Muscle of back (tissue), 10 donors: ENCODE data around the gene BANF1. TPM values are rescaled to one million over a fixed set of nuclear protein-coding genes. Genes with fewer than 3 reads are reported as not detected.

ENCODE experiments used
- polyA plus RNA-seq, 10 donors: library from polyadenylated mRNA; unstranded; fragments of 120-200 nt; gene quantifications; one replicate each; pipeline ENCODE4 v1.2.1, GENCODE V29; 2013; ENCODE audit not compliant: insufficient read length in 10 of 10

Gene BANF1
- polyA plus RNA-seq, 10 donors: 199 to 250 (median 215) TPM

Other genes with a start within 250 kb of the BANF1 start
- 1 to 10 TPM; 1.4 to 3.0 (median 2.2) TPM for gene AP5B1, start 221.5 kb upstream of the BANF1 start, polyA plus RNA-seq
- 1 to 10 TPM in 1 of 10 donors, under 1 TPM in 1, not detected in 8; 0.31 to 1.2 TPM for gene OVOL1, start 215.4 kb upstream of the BANF1 start, polyA plus RNA-seq
- 1 to 10 TPM in 9 of 10 donors, under 1 TPM in 1; 0.64 to 2.3 (median 1.6) TPM for gene SNX32, start 168.5 kb upstream of the BANF1 start, polyA plus RNA-seq
- 100 to 1,000 TPM; 475 to 750 (median 627) TPM for gene CFL1, start 144.3 kb upstream of the BANF1 start, polyA plus RNA-seq
- 10 to 100 TPM; 31.7 to 60.8 (median 41.9) TPM for gene MUS81, start 142.1 kb upstream of the BANF1 start, polyA plus RNA-seq
- gene EFEMP2, start 129.7 kb upstream of the BANF1 start, polyA plus RNA-seq: 100 to 1,000 TPM in 5 of 10 donors, 10 to 100 TPM in 5; 83.5 to 137 (median 101) TPM
- 1 to 10 TPM in 4 of 10 donors, under 1 TPM in 5, not detected in 1; 0.69 to 2.9 (median 0.98) TPM for gene CTSW, start 122.7 kb upstream of the BANF1 start, polyA plus RNA-seq
- gene FIBP, start 114.0 kb upstream of the BANF1 start, polyA plus RNA-seq: 10 to 100 TPM; 57.3 to 68.8 (median 61.7) TPM
- 10 to 100 TPM in 8 of 10 donors, 1 to 10 TPM in 2; 9.2 to 24.8 (median 12.6) TPM for gene CCDC85B, start 111.8 kb upstream of the BANF1 start, polyA plus RNA-seq
- under 1 TPM in 6 of 10 donors, not detected in 4; 0.22 to 0.64 (median 0.29) TPM for gene FOSL1, start 102.1 kb upstream of the BANF1 start, polyA plus RNA-seq
- 10 to 100 TPM; 27.2 to 39.2 (median 32.0) TPM for gene C11orf68, start 83.4 kb upstream of the BANF1 start, polyA plus RNA-seq
- gene DRAP1, start 83.1 kb upstream of the BANF1 start, polyA plus RNA-seq: 100 to 1,000 TPM in 2 of 10 donors, 10 to 100 TPM in 8; 46.8 to 108 (median 66.1) TPM
- under 1 TPM in 2 of 10 donors, not detected in 8; 0.25 to 0.40 TPM for gene TSGA10IP, start 57.0 kb upstream of the BANF1 start, polyA plus RNA-seq
- 10 to 100 TPM; 30.7 to 42.6 (median 36.7) TPM for gene SART1, start 40.8 kb upstream of the BANF1 start, polyA plus RNA-seq
- 10 to 100 TPM; 14.0 to 23.0 (median 18.6) TPM for gene EIF1AD, start 346 bp upstream of the BANF1 start, polyA plus RNA-seq
- not detected for gene CST6, start 9.5 kb downstream of the BANF1 start, polyA plus RNA-seq
- under 1 TPM in 6 of 10 donors, not detected in 4; 0.10 to 0.26 (median 0.22) TPM for gene CATSPER1, start 24.0 kb downstream of the BANF1 start, polyA plus RNA-seq
- 1 to 10 TPM in 2 of 10 donors, under 1 TPM in 8; 0.22 to 1.1 (median 0.57) TPM for gene GAL3ST3, start 46.7 kb downstream of the BANF1 start, polyA plus RNA-seq
- gene SF3B2, start 49.9 kb downstream of the BANF1 start, polyA plus RNA-seq: 100 to 1,000 TPM; 119 to 163 (median 138) TPM
- gene PACS1, start 67.8 kb downstream of the BANF1 start, polyA plus RNA-seq: 10 to 100 TPM; 29.6 to 34.8 (median 32.6) TPM